ENCODE data around the gene TLR9. TPM values are rescaled to one million over a fixed set of nuclear protein-coding genes. Genes with fewer than 3 reads are reported as not detected.

TLR9 gene
- total RNA-seq, 1 experiment from 2014 or later = not detected

DNA sequence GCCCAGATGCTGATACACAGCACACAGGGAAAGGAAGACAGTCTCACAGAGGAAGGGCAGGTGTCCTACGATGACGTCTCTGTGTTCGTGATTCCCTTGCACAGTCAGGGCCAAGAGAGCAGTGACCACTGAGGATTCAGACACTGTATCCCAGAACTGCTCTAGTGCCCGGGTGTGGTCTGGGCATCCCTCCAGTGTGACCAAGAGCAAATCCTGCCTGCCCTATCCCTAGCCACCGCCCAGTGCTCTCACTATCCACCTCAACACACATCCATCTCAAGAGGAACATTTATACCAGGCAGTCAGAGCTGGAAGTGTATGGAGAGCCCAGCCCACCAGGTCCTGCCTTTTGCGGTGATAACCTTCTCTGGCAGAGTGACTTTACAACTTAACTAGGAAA lies 24.2 kb upstream of the TLR9 start:
- Histone ChIP-seq H3K27me3 (ENCODE audit: low read length) (no peaks in the 10 kb centered on the region), H3F3A (ENCODE audit: low read length, unreplicated experiment) (peaks cover 6% of the 10 kb centered on the region), H3K9me2 (replicated peaks; ENCODE audit: low read length) (no peaks in the 10 kb centered on the region), H3K4me1 (ENCODE audit: insufficient read depth, low read length) (peaks cover 18% of the 10 kb centered on the region), H3K9ac (ENCODE audit: low read length) (no peak overlapping the region), H3K4me3 (ENCODE audit: low read length) (no peak overlapping the region), H2AFZ (ENCODE audit: low read length) (no peak overlapping the region), H4K20me1 (ENCODE audit: low read length) (no peaks in the 10 kb centered on the region), H3K27ac (ENCODE audit: low read length) (no peak overlapping the region), H3K9me3 (ENCODE audit: low read length) (no peaks in the 10 kb centered on the region), H3K79me2 (ENCODE audit: low read length) (no peaks in the 10 kb centered on the region), H3K36me3 (ENCODE audit: low read depth, low read length) (peaks cover 20% of the 10 kb centered on the region), H3K4me2 (ENCODE audit: low read length) (no peak overlapping the region)
- POLR2A ChIA-PET (ENCODE audit: unreplicated experiment) = interaction anchor here (0.6 kb wide), 1 partner anchor 85 kb away, joined by 5 read pairs; no protein-coding TSS in a partner anchor
- intact Hi-C loops (cut with micrococcal nuclease) = no loop called here
- no peak for DNase-seq
- CTCF ChIA-PET = no interaction called here
- TF ChIP-seq EZH2phosphoT487 (IDR thresholded peaks at IDR 0.05; ENCODE audit: borderline replicate concordance, low read length) (no peak), CTCF (conservative IDR thresholded peaks at IDR 0.05; ENCODE audit: low read depth, low read length) (no peak), EZH2 (IDR thresholded peaks at IDR 0.05; ENCODE audit: low read length, unreplicated experiment) (no peak)
- no TSS peak for BruUV-seq (replicated peaks)
- peak; percentile 1; the same call in 1 of the 2 replicates for ATAC-seq

DNA sequence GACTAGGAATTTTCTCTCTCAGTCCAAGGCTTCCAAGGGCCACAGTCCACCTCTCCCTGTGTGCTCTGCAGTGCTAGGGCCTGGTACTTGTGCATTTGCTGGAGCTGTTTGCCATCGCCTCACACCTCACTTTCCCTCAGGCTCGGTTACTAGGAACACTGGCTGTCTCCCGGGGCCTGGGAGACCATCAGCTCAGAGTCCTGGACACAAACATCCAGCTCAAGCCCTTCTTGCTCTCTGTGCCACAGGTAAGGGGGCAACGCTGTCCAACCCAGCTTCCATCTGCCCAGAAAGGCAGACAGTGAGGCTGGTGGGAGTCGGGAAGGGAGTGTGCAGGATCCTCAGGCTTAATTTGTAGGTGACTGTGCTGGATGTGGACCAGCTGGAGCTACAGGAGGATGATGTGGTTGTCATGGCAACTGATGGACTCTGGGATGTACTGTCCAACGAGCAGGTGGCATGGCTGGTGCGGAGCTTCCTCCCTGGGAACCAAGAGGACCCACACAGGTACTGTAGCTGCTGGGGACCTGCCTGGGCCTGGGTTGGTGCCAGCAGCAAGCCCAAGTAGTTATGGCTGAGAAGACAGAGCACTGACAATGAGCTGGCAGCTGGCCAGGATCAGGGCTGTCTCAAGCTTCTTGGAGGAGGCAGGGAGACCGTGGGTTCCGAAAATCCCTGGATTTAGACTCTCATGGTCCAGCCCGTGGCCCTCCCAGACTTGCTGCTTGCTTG lies 23.5 kb upstream of the TLR9 start:
- Histone ChIP-seq H4K20me1 (ENCODE audit: low read length) (no peaks in the 10 kb centered on the region), H3K79me2 (ENCODE audit: low read length) (no peaks in the 10 kb centered on the region), H3K4me1 (ENCODE audit: insufficient read depth, low read length) (peaks cover 25% of the 10 kb centered on the region), H3K9ac (ENCODE audit: low read length) (no peak overlapping the region), H3K4me2 (ENCODE audit: low read length) (no peak overlapping the region), H3K4me3 (ENCODE audit: low read length) (no peak overlapping the region), H3K27me3 (ENCODE audit: low read length) (no peaks in the 10 kb centered on the region), H3F3A (ENCODE audit: low read length, unreplicated experiment) (peaks cover 4% of the 10 kb centered on the region), H3K9me2 (replicated peaks; ENCODE audit: low read length) (no peaks in the 10 kb centered on the region), H2AFZ (ENCODE audit: low read length) (no peak overlapping the region), H3K9me3 (ENCODE audit: low read length) (no peaks in the 10 kb centered on the region), H3K27ac (ENCODE audit: low read length) (no peak overlapping the region), H3K36me3 (ENCODE audit: low read depth, low read length) (peaks cover 13% of the 10 kb centered on the region)
- ATAC-seq (no peak), DNase-seq (no peak)
- CTCF ChIA-PET = interaction anchor here (0.8 kb wide), 1 partner anchor 29 kb away, joined by 3 read pairs; no protein-coding TSS in a partner anchor
- BruUV-seq (replicated peaks) = no TSS peak
- TF ChIP-seq EZH2 (IDR thresholded peaks at IDR 0.05; ENCODE audit: low read length, unreplicated experiment) = no peak
- no peak for TF ChIP-seq EZH2phosphoT487 (IDR thresholded peaks at IDR 0.05; ENCODE audit: borderline replicate concordance, low read length)
- no peak for TF ChIP-seq CTCF (conservative IDR thresholded peaks at IDR 0.05; ENCODE audit: low read depth, low read length)
- POLR2A ChIA-PET (ENCODE audit: unreplicated experiment) = interaction anchor here (0.6 kb wide), 1 partner anchor 28 kb away, joined by 16 read pairs; no protein-coding TSS in a partner anchor
- intact Hi-C loops (cut with micrococcal nuclease) = no loop called here

DNA sequence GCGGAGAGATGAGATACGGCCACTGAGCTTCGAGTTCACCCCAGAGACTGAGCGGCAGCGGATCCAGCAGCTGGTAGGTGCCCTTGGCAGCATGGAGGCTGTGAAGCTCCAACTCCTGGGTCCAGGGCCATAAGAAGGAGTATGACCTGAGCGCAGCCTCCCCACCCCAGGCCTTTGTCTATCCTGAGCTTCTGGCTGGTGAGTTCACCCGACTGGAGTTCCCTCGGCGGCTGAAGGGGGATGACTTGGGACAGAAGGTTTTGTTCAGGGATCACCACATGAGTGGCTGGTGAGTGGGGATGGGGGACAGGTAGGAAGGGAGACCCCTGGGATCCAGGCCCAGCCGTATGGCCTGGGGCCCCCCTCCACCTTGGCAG lies 22.7 kb upstream of the TLR9 start:
- Histone ChIP-seq H3K36me3 (ENCODE audit: low read depth, low read length) (peaks cover 5% of the 10 kb centered on the region), H3K4me3 (ENCODE audit: low read length) (no peak overlapping the region), H3K9me2 (replicated peaks; ENCODE audit: low read length) (no peaks in the 10 kb centered on the region), H3K79me2 (ENCODE audit: low read length) (no peaks in the 10 kb centered on the region), H4K20me1 (ENCODE audit: low read length) (no peaks in the 10 kb centered on the region), H3F3A (ENCODE audit: low read length, unreplicated experiment) (peaks cover 4% of the 10 kb centered on the region), H3K9me3 (ENCODE audit: low read length) (no peaks in the 10 kb centered on the region), H2AFZ (ENCODE audit: low read length) (no peak overlapping the region), H3K4me1 (ENCODE audit: insufficient read depth, low read length) (peaks cover 31% of the 10 kb centered on the region), H3K27me3 (ENCODE audit: low read length) (no peaks in the 10 kb centered on the region), H3K9ac (ENCODE audit: low read length) (no peak overlapping the region), H3K27ac (ENCODE audit: low read length) (no peak overlapping the region), H3K4me2 (ENCODE audit: low read length) (no peak overlapping the region)
- intact Hi-C loops (cut with micrococcal nuclease) = no loop called here
- DNase-seq = no peak
- BruUV-seq (replicated peaks) = no TSS peak
- TF ChIP-seq EZH2phosphoT487 (IDR thresholded peaks at IDR 0.05; ENCODE audit: borderline replicate concordance, low read length) (no peak), EZH2 (IDR thresholded peaks at IDR 0.05; ENCODE audit: low read length, unreplicated experiment) (no peak), CTCF (conservative IDR thresholded peaks at IDR 0.05; ENCODE audit: low read depth, low read length) (no peak)
- ChIA-PET CTCF (interaction anchor here (0.8 kb wide), 1 partner anchor 28 kb away, joined by 3 read pairs; no protein-coding TSS in a partner anchor), POLR2A (ENCODE audit: unreplicated experiment) (interaction anchor here (0.6 kb wide), 1 partner anchor 28 kb away, joined by 16 read pairs; no protein-coding TSS in a partner anchor)
- ATAC-seq = no peak
